OCI-LY3 (cell line): ENCODE measurements around the gene RASIP1.

Experiments used
- EZH2phosphoT487 ChIP-seq: fragments of 200-600 bp; shearing (Covaris generic); IDR thresholded peaks from 2 replicates; pipeline ENCODE4 v1.6.1; 2018; ENCODE audit warnings: antibody characterized with exemption, mixed run types, low read depth
- TF ChIP-seq, protein P1 (sequence below): fragments of 200-600, 300-600 bp; sonication (generic); IDR thresholded peaks from 2 replicates; pipeline ENCODE4 v1.5.1; 2014; ENCODE audit warnings: antibody characterized with exemption, low read length, low read depth

DNA sequence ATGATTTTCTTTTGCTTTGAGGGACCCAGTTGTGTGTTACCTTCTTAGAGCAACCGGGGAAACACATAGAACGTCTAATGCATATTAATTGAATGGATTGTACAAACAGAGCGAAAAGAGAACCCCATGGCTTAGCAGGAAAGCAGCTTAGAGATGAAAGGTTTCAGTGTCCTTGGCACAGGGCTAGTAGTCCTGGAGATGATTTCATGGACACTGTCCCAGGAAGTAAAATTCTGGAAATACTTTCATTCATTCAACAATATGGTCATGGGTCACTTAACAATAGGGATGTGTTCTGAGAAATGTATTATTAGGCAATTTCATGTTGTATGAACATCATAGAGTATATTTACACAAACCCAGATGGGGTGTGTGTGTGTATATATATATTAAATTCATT is 54.3 kb downstream of the RASIP1 start:
- TF ChIP-seq, protein P1, sequence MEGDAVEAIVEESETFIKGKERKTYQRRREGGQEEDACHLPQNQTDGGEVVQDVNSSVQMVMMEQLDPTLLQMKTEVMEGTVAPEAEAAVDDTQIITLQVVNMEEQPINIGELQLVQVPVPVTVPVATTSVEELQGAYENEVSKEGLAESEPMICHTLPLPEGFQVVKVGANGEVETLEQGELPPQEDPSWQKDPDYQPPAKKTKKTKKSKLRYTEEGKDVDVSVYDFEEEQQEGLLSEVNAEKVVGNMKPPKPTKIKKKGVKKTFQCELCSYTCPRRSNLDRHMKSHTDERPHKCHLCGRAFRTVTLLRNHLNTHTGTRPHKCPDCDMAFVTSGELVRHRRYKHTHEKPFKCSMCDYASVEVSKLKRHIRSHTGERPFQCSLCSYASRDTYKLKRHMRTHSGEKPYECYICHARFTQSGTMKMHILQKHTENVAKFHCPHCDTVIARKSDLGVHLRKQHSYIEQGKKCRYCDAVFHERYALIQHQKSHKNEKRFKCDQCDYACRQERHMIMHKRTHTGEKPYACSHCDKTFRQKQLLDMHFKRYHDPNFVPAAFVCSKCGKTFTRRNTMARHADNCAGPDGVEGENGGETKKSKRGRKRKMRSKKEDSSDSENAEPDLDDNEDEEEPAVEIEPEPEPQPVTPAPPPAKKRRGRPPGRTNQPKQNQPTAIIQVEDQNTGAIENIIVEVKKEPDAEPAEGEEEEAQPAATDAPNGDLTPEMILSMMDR, result no peak
- TF ChIP-seq EZH2phosphoT487, result no peak
